Endodermal cell (in vitro differentiated cells): ENCODE results near the gene CLEC18A. TPM values are rescaled to one million over a fixed set of nuclear protein-coding genes. Genes with fewer than 3 reads are reported as not detected.

Experiments used
- DNase-seq: peaks from one replicate; pipeline ENCODE4 v3.0.0-alpha.2; 2017
- H3K27ac ChIP-seq: 2 replicates; pipeline ENCODE4 v1.5.1; 2013; ENCODE audit warnings: mild to moderate bottlenecking, low read depth, low read length, moderate library complexity
- H3K27me3 ChIP-seq: 2 replicates; pipeline ENCODE4 v1.6.1; 2013; ENCODE audit warnings: mild to moderate bottlenecking, low read length, moderate library complexity; ENCODE audit not compliant: insufficient read depth, control insufficient read depth, poor library complexity, severe bottlenecking
- H3K36me3 ChIP-seq: 2 replicates; pipeline ENCODE4 v1.7.0; 2013; ENCODE audit warnings: mild to moderate bottlenecking, low read length, moderate library complexity; ENCODE audit not compliant: control insufficient read depth, insufficient read depth
- H3K4me1 ChIP-seq: one replicate; pipeline ENCODE4 v1.7.0; 2013; ENCODE audit warnings: low read length; ENCODE audit not compliant: control insufficient read depth, insufficient read depth
- H3K4me3 ChIP-seq: 2 replicates; pipeline ENCODE4 v1.5.1; 2013; ENCODE audit warnings: mild to moderate bottlenecking, low read length, moderate library complexity
- H3K9ac ChIP-seq: 2 replicates; pipeline ENCODE4 v1.6.1; 2013; ENCODE audit warnings: mild to moderate bottlenecking, low read length, moderate library complexity; ENCODE audit not compliant: poor library complexity, severe bottlenecking; ENCODE audit errors: extremely low read depth
- H3K9me3 ChIP-seq: 2 replicates; pipeline ENCODE4 v1.6.1; 2013; ENCODE audit warnings: mild to moderate bottlenecking, low read length, moderate library complexity; ENCODE audit not compliant: control insufficient read depth
- H3K27ac Mint-ChIP-seq: 2 replicates; pipeline ENCODE4 v1.8.0; 2020; ENCODE audit warnings: mixed read lengths
- H3K27me3 Mint-ChIP-seq: 2 replicates; pipeline ENCODE4 v1.8.0; 2021; ENCODE audit warnings: mild to moderate bottlenecking, mixed read lengths; ENCODE audit not compliant: insufficient read depth
- H3K36me3 Mint-ChIP-seq: 2 replicates; pipeline ENCODE4 v1.8.0; 2020; ENCODE audit warnings: low read depth, mixed read lengths
- H3K4me1 Mint-ChIP-seq: 2 replicates; pipeline ENCODE4 v1.8.0; 2020; ENCODE audit warnings: mixed read lengths
- H3K4me3 Mint-ChIP-seq: 2 replicates; pipeline ENCODE4 v1.8.0; 2020; ENCODE audit warnings: mild to moderate bottlenecking, moderate library complexity, mixed read lengths
- H3K9me3 Mint-ChIP-seq: 2 replicates; pipeline ENCODE4 v1.8.0; 2020; ENCODE audit warnings: mild to moderate bottlenecking, mixed read lengths
- CTCF ChIP-seq: fragments of 200-600 bp; sonication (generic); conservative IDR thresholded peaks from 2 replicates; pipeline ENCODE4 v1.5.0; 2021; ENCODE audit warnings: antibody characterized with exemption, mild to moderate bottlenecking
- WGBS, 2 experiments: methylation state at CpG; one replicate each; pipeline versions ENCODE4 v1.1.5 to v1.1.7; 2013; ENCODE audit warnings: missing lambda C conversion rate in 2 of 2, mixed read lengths in 1 of 2; ENCODE audit not compliant: insufficient coverage in 1 of 2, insufficient read length in 1 of 2; 5-methylcytosine and 5-hydroxymethylcytosine counted together
- total RNA-seq, 2 donors: library from RNA; stranded (reverse); fragmentation: NEBNext Ultra II Directional in 1 of 2; extraction: Animal tissue kit (Norgen Biotek cat#: 25700) in 1 of 2; gene quantifications; 2 replicates in 1 of 2; 3 replicates in 1 of 2; pipeline ENCODE4 v1.2.1, GENCODE V29; 2021

CLEC18A gene
- total RNA-seq, 2 donors from 2014 or later, result 2.0 to 2.2 TPM

GRCh38 chr16:69921127-69921526 lies 30.0 kb upstream of the CLEC18A start:
- Histone ChIP-seq H3K27ac (no peak overlapping the region), H3K4me3 (no peak overlapping the region), H3K4me1 (peaks cover 11% of the 10 kb centered on the region), H3K9ac (no peak overlapping the region), H3K27me3 (no peaks in the 10 kb centered on the region), H3K9me3 (no peaks in the 10 kb centered on the region), H3K36me3 (no peaks in the 10 kb centered on the region)
- peak overlapping the region; percentile 49 for H3K27ac Mint-ChIP-seq
- H3K4me1 Mint-ChIP-seq, result peaks cover 21% of the 10 kb centered on the region
- no peak for TF ChIP-seq CTCF
- WGBS, 2 experiments, result 84% methylated on average over 2 of the region's 2 CpGs; no CpG with 5 or more reads in 1 of the 2 experiments
- H3K4me3 Mint-ChIP-seq, result no peak overlapping the region
- H3K9me3 Mint-ChIP-seq, result no peaks in the 10 kb centered on the region
- H3K27me3 Mint-ChIP-seq, result no peaks in the 10 kb centered on the region
- peaks cover 31% of the 10 kb centered on the region for H3K36me3 Mint-ChIP-seq
- DNase-seq, result no peak

- Histone ChIP-seq H3K4me1 (peaks cover 7% of the 10 kb centered on the region), H3K4me3 (no peak overlapping the region), H3K9ac (no peak overlapping the region), H3K27ac (no peak overlapping the region), H3K36me3 (peaks cover 5% of the 10 kb centered on the region), H3K9me3 (no peaks in the 10 kb centered on the region), H3K27me3 (no peaks in the 10 kb centered on the region)
- DNase-seq, result no peak
- WGBS, 2 experiments, result 81 to 94% methylated on average over 2 to 4 of the region's 6 CpGs
- no peak overlapping the region for H3K4me3 Mint-ChIP-seq
- TF ChIP-seq CTCF, result no peak
- no peaks in the 10 kb centered on the region for H3K9me3 Mint-ChIP-seq
- H3K27ac Mint-ChIP-seq, result no peak overlapping the region
- peaks cover 33% of the 10 kb centered on the region for H3K36me3 Mint-ChIP-seq
- peaks cover 20% of the 10 kb centered on the region for H3K4me1 Mint-ChIP-seq
- no peaks in the 10 kb centered on the region for H3K27me3 Mint-ChIP-seq
Measured at GRCh38 chr16:69922200-69922599, 28.9 kb upstream of the CLEC18A start.

GRCh38 chr16:69924041-69924775 lies 26.9 kb upstream of the CLEC18A start:
- Histone ChIP-seq H3K4me3 (no peak overlapping the region), H3K4me1 (no peaks in the 10 kb centered on the region), H3K9ac (no peak overlapping the region), H3K27me3 (no peaks in the 10 kb centered on the region), H3K36me3 (peaks cover 5% of the 10 kb centered on the region), H3K9me3 (no peaks in the 10 kb centered on the region), H3K27ac (no peak overlapping the region)
- no peak for TF ChIP-seq CTCF
- Mint-ChIP-seq H3K4me1 (peaks cover 9% of the 10 kb centered on the region), H3K27me3 (no peaks in the 10 kb centered on the region), H3K9me3 (no peaks in the 10 kb centered on the region), H3K4me3 (no peak overlapping the region), H3K27ac (peak overlapping the region; percentile 27), H3K36me3 (peaks cover 25% of the 10 kb centered on the region)
- DNase-seq, result no peak
- 88 to 95% methylated on average over 5 to 9 of the region's 11 CpGs for WGBS, 2 experiments
